ENCODE data around the gene PCSK5.

DNA sequence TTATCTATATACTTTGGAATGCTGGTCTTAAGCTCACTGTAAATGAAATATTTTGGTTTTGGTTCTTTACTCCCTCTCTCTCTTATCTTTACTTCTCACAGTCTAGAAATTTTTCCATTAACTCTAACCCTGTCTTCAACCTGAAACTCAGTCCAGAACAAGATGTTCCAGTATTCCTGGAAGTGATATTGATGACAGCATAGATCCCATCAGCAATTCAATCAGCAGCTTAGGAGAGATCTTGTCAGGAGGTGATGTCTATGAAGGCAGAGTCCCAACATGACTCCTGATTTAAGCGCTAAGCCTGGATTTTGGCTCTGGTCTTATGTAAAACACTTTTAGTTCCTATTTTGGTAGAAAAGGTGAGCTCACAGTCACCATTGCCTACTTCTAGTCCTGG, 451.1 kb downstream of the PCSK5 start:
- TF ChIP-seq, protein P1, sequence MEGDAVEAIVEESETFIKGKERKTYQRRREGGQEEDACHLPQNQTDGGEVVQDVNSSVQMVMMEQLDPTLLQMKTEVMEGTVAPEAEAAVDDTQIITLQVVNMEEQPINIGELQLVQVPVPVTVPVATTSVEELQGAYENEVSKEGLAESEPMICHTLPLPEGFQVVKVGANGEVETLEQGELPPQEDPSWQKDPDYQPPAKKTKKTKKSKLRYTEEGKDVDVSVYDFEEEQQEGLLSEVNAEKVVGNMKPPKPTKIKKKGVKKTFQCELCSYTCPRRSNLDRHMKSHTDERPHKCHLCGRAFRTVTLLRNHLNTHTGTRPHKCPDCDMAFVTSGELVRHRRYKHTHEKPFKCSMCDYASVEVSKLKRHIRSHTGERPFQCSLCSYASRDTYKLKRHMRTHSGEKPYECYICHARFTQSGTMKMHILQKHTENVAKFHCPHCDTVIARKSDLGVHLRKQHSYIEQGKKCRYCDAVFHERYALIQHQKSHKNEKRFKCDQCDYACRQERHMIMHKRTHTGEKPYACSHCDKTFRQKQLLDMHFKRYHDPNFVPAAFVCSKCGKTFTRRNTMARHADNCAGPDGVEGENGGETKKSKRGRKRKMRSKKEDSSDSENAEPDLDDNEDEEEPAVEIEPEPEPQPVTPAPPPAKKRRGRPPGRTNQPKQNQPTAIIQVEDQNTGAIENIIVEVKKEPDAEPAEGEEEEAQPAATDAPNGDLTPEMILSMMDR (IDR thresholded peaks at IDR 0.05): no peak
- no peak for TF ChIP-seq POLR2A (IDR thresholded peaks at IDR 0.05)

Data from adrenal gland (tissue), 5 donors.